Pancreas (tissue), 10 donors: ENCODE results near the gene TRIM71. TPM values are rescaled to one million over a fixed set of nuclear protein-coding genes. Genes with fewer than 3 reads are reported as not detected.

ENCODE experiments used
- ATAC-seq, 4 donors: fragments of 200-7000 bp; cut with Tn5 transposase; one replicate each; pipeline versions ENCODE4 v1.8.0 to v1.9.1; 2020; ENCODE audit warnings: mild to moderate bottlenecking in 4 of 4, moderate library complexity in 4 of 4
- DNase-seq, 6 donors: peaks; one replicate each; pipeline ENCODE4 v3.0.0-alpha.2; 2020
- FAIRE-seq: peaks from 2 replicates; lab custom pipeline; 2012; peaks lifted over from hg19 to GRCh38; lab: Jason Lieb, UNC
- H3K27ac ChIP-seq, 4 donors: fragments of 200-600 bp; sonication (generic); 1 replicate in 3 of 4; 2 replicates in 1 of 4; pipeline versions ENCODE4 v1.5.0 to v1.8.0; 2020
- H3K27me3 ChIP-seq, 4 donors: fragments of 200-600 bp; one replicate each; pipeline ENCODE4 v1.8.0; 2021
- H3K36me3 ChIP-seq, 3 donors: fragments of 200-600 bp; sonication (generic) in 1 of 3; one replicate each; pipeline versions ENCODE4 v1.5.0 to v1.8.0; 2020 to 2021
- H3K4me1 ChIP-seq, 3 donors: fragments of 200-600 bp; one replicate each; pipeline ENCODE4 v1.8.0; 2021
- H3K4me3 ChIP-seq, 4 donors: fragments of 200-600 bp; sonication (generic) in 2 of 4; one replicate each; pipeline versions ENCODE4 v1.5.0 to v1.8.0; 2020 to 2021
- H3K9me3 ChIP-seq, 4 donors: fragments of 200-600 bp; one replicate each; pipeline ENCODE4 v1.8.0; 2021
- WGBS, 2 donors: extraction: QIAGEN DNeasy Blood & Tissue Kit; methylation state at CpG; one replicate each; pipeline ENCODE4 v1.1.7; 2013; 5-methylcytosine and 5-hydroxymethylcytosine counted together
- intact Hi-C, 3 donors: fragments of 100-400 bp; cut with DNase I; formaldehyde crosslinking; loops; one replicate each; pipeline versions ENCODE4 v1.11.1 to v1.14.2; 2022
- polyA plus RNA-seq, 2 donors: library from polyadenylated mRNA; stranded (reverse); fragments of 200-250 nt; gene quantifications; one replicate each; pipeline ENCODE4 v1.2.3, GENCODE V29; 2013
- total RNA-seq, 6 donors: library from RNA; stranded (reverse); fragmentation: NEBNext Ultra II Directional in 4 of 6; extraction: Animal tissue kit (Norgen Biotek cat#: 25700) in 4 of 6; gene quantifications; one replicate each; pipeline versions ENCODE4 v1.2.1 to v1.2.4, GENCODE V29; 2021 to 2023
- TF ChIP-seq, protein P1 (sequence below), 4 donors: fragments of 200-600 bp; sonication (generic) in 3 of 4; IDR thresholded peaks; one replicate each; pipeline versions ENCODE4 v1.5.0 to v1.8.0; 2021; ENCODE audit warnings: antibody characterized with exemption in 4 of 4
- donor health status: healthy with polysubstance abuse.
- donor health status: DM: no; HTN: no; CAD: no; lungs with moderate emphysema.
- donor health status: DM: no; HTN: no; CAD: no.
- donor health status: control.
- donor health status: control.
- donor health status: Bipolar disorder and iron deficiency.
- donor health status: DM: yes; HTN: yes; CAD: no.
- donor health status: DM: no; HTN: no; CAD: no.
- donor health status: DM: no; HTN: no; CAD: no.
- donor health status: DM: yes; HTN: yes; CAD: no.

TRIM71 gene
- total and polyA plus RNA-seq, 8 donors = 0.02 to 0.28 (median 0.03) TPM; not detected in 5

- DNase-seq (no peak), ATAC-seq (peak in 2 of 4 donors; percentile 17 to 58), FAIRE-seq (no peak)
- intact Hi-C loops = no loop called here
- Histone ChIP-seq H3K36me3 (no peaks in the 10 kb centered on the region), H3K4me3 (no peak overlapping the region), H3K27me3 (no peaks in the 10 kb centered on the region), H3K27ac (no peak overlapping the region), H3K4me1 (no peaks in the 10 kb centered on the region), H3K9me3 (no peaks in the 10 kb centered on the region)
- 57 to 64% methylated on average over 2 of the region's 2 CpGs for WGBS, 2 donors
- TF ChIP-seq, protein P1, sequence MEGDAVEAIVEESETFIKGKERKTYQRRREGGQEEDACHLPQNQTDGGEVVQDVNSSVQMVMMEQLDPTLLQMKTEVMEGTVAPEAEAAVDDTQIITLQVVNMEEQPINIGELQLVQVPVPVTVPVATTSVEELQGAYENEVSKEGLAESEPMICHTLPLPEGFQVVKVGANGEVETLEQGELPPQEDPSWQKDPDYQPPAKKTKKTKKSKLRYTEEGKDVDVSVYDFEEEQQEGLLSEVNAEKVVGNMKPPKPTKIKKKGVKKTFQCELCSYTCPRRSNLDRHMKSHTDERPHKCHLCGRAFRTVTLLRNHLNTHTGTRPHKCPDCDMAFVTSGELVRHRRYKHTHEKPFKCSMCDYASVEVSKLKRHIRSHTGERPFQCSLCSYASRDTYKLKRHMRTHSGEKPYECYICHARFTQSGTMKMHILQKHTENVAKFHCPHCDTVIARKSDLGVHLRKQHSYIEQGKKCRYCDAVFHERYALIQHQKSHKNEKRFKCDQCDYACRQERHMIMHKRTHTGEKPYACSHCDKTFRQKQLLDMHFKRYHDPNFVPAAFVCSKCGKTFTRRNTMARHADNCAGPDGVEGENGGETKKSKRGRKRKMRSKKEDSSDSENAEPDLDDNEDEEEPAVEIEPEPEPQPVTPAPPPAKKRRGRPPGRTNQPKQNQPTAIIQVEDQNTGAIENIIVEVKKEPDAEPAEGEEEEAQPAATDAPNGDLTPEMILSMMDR (IDR thresholded peaks at IDR 0.05) = no peak
Observed at GRCh38 chr3:32884591-32884990, 66.8 kb downstream of the TRIM71 start.

DNA sequence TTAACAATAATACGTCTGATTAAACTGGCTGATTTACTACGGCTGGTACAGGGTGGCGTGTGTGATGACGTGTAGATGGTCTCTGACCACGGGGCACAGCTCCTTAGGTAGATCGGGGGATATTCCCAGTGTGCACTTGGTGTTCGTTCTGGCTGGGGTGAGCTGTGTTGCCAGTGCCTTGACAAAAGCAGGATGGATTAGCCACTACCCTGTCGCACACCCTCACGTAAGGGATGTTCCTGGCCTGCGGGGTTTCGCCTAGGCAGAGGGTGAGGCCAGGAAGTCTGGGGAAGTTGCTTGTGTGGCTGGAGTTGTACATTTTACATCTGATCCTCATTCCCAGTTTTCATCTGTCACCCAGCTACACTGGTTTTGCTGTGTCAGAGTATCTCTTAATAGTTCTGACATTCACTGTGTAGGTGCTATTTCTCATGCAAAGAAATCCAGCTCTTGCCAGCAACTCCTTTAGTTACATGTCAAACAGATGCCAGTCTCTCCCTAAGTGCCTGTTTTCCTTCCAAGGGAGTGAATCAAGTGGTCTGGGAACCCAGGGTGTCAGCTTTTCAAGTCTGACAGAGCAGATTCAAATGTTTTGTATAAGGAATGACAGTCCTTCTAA, 67.6 kb downstream of the TRIM71 start:
- Histone ChIP-seq H3K36me3 (no peaks in the 10 kb centered on the region), H3K4me1 (no peaks in the 10 kb centered on the region), H3K4me3 (no peak overlapping the region), H3K9me3 (no peaks in the 10 kb centered on the region), H3K27ac (no peak overlapping the region), H3K27me3 (no peaks in the 10 kb centered on the region)
- no peak for ATAC-seq
- WGBS, 2 donors = 92 to 93% methylated on average over 11 of the region's 11 CpGs
- TF ChIP-seq, protein P1 (IDR thresholded peaks at IDR 0.05) = no peak
- FAIRE-seq = no peak
- DNase-seq = no peak
- intact Hi-C loops = no loop called here

DNA sequence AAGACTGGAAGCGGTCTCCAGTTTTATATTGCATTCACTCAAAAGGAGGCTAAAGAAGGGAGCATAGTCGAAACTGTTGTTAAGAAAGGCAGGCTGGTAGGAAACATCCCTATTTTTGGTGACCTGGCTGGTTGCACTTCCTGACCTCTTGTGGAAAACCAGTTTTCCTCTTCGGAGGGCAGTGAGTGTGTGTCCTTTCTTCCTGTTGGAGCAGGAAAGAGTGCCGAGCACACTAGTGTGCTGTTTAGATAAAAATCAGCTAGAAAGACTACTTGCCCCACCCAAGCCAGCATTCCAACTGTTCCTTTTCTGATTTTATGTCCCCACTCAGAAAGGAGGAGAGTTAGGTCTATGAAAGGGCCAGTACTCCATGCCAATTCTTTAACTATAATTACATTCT, 68.5 kb downstream of the TRIM71 start:
- no peak for FAIRE-seq
- TF ChIP-seq, protein P1 (IDR thresholded peaks at IDR 0.05) = no peak
- H3K27me3 ChIP-seq = no peaks in the 10 kb centered on the region
- no peak overlapping the region for H3K27ac ChIP-seq
- H3K4me3 ChIP-seq = no peak overlapping the region
- ATAC-seq = no peak
- no peaks in the 10 kb centered on the region for H3K36me3 ChIP-seq
- intact Hi-C loops = no loop called here
- WGBS, 2 donors = 73 to 77% methylated on average over 4 of the region's 4 CpGs
- no peak for DNase-seq
- H3K4me1 ChIP-seq = no peaks in the 10 kb centered on the region
- H3K9me3 ChIP-seq = no peaks in the 10 kb centered on the region

- Histone ChIP-seq H3K4me1 (no peaks in the 10 kb centered on the region), H3K4me3 (no peak overlapping the region), H3K36me3 (no peaks in the 10 kb centered on the region), H3K27ac (no peak overlapping the region), H3K27me3 (no peaks in the 10 kb centered on the region), H3K9me3 (no peaks in the 10 kb centered on the region)
- intact Hi-C loops = no loop called here
- TF ChIP-seq, protein P1 (IDR thresholded peaks at IDR 0.05) = no peak
- FAIRE-seq (no peak), ATAC-seq (no peak), DNase-seq (no peak)
- WGBS, 2 donors = 62 to 65% methylated on average over 3 of the region's 3 CpGs
Observed at GRCh38 chr3:32886911-32887310, 69.1 kb downstream of the TRIM71 start.

- FAIRE-seq (no peak), ATAC-seq (no peak), DNase-seq (no peak)
- TF ChIP-seq, protein P1 (IDR thresholded peaks at IDR 0.05) = no peak
- Histone ChIP-seq H3K9me3 (no peaks in the 10 kb centered on the region), H3K4me1 (no peaks in the 10 kb centered on the region), H3K27me3 (no peaks in the 10 kb centered on the region), H3K36me3 (no peaks in the 10 kb centered on the region), H3K4me3 (no peak overlapping the region), H3K27ac (no peak overlapping the region)
- intact Hi-C loops = no loop called here
- 73 to 79% methylated on average over 1 of the region's 1 CpG for WGBS, 2 donors
Observed at GRCh38 chr3:32888739-32889138, 70.9 kb downstream of the TRIM71 start.
